A172 (cell line): Measurements from ENCODE around the gene HPS4. TPM values are rescaled to one million over a fixed set of nuclear protein-coding genes. Genes with fewer than 3 reads are reported as not detected.

Source experiments
- DNase-seq: peaks from one replicate; pipeline ENCODE4 v3.0.0-alpha.2; 2015; ENCODE audit warnings: low spot score
- total RNA-seq: library from RNA; depleted of rRNA; stranded (reverse); fragments of >200 nt; shearing (Covaris generic); gene quantifications from 2 replicates; pipeline ENCODE4 v1.2.3, GENCODE V29; 2014

HPS4 gene
- total RNA-seq, 1 experiment from 2014 or later: 20.4 TPM

GRCh38 chr22:26499188-26499703 lies 15.7 kb upstream of the HPS4 start:
- DNase-seq: no peak

GRCh38 chr22:26496456-26496855 lies 12.9 kb upstream of the HPS4 start:
- DNase-seq: no peak

GRCh38 chr22:26494506-26494905 lies 10.9 kb upstream of the HPS4 start:
- no peak for DNase-seq

DNA sequence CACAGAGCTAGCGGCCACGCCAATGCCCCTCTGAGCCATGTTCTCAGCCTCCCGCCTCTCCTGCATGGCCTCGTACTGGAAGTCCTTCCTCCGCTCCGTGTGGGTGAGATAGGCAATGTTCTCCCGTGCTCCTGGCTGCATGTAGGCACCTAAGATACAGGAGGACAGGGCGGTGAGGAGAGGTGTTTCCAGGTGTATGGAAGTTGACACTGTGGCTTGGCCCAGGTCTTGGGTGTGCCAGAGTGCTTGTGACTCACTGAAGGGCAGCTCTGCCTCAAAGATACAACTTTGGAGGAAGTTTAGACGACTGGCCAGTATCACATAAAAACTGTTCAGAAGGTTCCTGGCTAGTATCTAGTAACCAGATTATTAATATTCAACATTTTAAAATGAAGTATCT lies 8.6 kb upstream of the HPS4 start:
- no peak for DNase-seq

DNA sequence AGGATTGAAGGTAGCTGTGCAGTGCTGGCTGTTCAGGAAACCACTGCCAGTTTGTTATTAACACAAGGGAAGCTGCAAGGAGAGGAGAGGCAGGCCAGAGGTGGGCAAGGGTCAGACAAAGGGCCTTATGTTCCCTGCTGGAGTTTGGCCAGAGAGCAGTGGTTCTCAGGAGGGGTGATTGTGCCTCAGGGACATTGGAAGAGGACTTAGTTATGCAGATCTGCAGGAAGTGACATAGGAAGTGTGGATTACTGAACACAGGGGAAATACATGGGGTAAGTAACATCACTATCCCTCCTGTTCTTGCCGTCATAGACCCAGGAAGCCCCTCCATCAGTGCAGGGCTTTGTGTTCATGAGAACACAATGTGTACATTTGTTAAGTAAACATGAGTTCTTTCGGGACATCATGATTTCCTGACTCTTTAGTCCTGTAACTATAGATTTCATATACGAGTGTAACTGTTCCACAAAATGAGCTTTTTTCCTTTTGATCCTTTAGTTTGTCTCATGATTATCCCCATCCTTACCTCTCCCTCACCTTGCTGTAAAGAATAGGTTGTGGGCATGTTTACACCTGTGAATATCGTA lies 6.0 kb upstream of the HPS4 start:
- no peak for DNase-seq

DNA sequence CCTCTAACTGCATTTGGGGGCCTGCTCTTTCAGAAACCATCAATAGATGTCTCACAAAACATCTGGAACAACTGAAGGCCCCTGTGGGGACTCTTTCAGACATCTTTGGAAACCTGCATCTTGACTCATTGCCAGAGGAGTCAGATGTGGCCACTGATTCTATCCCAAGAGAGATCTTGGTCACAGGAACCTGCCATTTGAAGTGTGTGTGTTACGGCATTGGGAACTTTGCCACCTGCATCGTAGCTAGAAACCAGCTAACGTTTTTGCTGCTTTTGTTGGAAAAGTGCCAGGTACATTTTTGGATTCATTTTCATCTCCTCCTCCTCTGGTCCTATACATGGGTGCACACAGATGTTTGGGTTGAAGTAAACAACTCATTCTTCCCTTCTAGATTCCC lies 4.4 kb upstream of the HPS4 start:
- no peak for DNase-seq

DNA sequence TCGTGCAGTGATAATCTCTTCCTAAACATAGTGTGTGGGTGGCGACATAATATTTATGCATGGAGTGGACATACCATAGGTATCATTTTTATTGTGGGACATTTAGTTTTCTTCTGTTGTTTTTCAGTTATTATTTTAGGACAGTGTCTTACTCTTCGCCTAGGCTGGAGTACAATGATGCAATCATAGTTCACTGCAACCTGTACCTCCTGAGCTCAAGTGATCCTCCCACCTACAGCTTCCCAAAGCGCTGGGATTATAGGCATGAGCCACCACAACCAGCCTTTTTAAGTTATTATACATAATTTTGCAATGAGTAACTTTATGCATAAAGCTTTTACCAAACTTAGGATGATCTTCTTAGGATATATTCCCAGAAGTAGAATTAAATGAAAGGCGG lies 2.8 kb upstream of the HPS4 start:
- no peak for DNase-seq

DNA sequence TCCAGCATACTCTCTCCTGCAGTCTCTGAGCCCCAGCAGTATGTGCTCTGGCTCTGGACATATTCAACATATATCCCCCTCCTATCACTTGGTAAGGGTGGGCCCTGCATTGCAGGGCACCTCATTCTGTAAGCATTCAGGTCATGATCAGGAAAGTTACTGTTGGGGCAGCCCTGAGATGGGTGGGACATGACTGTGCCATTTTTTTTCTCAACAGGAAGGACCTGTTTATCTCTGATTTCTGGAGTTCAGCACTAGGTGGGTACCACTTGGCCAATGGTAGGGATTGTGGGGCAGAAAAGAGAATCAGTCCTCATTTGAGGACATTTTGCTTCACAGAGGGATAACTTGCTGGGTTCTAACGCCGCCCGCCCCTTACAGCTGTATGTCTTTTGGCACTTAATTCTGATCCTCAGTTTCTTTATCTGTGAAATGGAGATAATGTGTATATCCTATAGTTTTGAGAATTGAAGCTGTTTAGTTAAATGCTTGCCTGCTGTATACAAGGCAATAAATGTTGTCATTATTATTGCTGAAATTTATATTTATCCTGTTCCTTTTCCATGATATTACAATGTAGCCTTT lies 2.3 kb upstream of the HPS4 start:
- no peak for DNase-seq

- no peak for DNase-seq
Measured at GRCh38 chr22:26485013-26485412, 1.4 kb upstream of the HPS4 start.

GRCh38 chr22:26484360-26484706 lies 750 bp upstream of the HPS4 start:
- no peak for DNase-seq

DNA sequence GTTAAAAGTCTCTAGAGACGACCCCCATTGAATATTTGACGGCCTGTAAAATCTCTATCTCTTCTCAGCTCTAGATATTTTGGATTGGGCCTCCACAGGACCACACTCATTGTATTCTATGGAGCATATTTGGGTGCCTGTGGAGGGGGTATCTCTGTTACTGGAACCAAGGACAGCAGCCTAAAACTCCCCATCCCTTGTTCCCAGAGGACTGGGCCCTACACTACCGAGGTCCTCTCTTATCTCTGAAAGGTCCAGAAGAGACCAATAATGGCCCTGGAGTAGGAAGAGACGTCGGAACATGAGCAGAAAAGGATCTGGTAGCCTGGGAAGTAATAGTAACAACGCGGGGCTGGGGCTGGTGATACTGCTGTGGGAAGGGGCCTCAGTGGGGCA lies 542 bp downstream of the HPS4 start:
- DNase-seq: no peak

GRCh38 chr22:26482161-26482560 lies 1.4 kb downstream of the HPS4 start:
- no peak for DNase-seq

- no peak for DNase-seq
Measured at GRCh38 chr22:26481694-26482093, 1.9 kb downstream of the HPS4 start.

DNA sequence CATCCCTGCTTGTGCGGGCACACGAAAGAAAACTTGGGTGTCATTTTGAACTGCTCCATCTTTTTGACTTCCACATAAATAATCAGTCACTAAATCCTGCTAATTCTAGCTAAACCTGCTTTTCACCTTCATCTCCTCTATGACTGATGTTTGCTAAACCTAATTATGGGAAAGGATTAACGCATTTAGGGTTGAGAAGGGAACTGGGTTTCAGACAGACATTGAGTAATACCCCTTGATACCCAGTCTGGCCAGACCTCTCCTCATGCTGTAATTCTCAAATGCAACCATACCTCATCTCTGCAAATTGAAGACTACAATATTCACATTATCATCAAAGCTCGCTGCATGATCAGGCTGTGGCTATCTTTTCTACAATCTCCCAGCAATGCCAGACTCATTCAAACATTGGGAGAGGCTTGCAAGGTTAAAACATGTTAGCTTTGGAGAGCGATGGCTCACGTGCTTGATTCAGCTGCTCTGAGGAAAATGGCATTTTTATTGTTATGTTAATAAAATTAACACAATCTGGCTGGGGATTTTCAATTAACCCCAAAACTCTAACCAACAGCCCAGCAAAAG lies 2.4 kb downstream of the HPS4 start:
- DNase-seq: no peak

DNA sequence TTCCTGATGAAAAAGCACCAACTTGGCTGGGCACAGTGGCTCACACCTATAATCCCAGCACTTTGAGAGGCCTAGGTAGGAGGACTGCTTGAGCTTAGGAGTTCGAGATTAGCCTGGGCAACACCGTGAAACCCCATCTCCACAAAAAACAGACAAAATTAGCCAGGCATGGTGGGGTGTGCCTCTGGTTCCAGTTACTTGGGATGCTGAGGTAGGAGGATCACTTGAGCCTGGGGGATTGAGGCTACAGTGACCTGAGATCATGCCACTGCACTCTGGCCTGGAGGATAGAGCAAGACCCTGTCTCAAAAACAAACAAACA lies 3.0 kb downstream of the HPS4 start:
- no peak for DNase-seq

DNA sequence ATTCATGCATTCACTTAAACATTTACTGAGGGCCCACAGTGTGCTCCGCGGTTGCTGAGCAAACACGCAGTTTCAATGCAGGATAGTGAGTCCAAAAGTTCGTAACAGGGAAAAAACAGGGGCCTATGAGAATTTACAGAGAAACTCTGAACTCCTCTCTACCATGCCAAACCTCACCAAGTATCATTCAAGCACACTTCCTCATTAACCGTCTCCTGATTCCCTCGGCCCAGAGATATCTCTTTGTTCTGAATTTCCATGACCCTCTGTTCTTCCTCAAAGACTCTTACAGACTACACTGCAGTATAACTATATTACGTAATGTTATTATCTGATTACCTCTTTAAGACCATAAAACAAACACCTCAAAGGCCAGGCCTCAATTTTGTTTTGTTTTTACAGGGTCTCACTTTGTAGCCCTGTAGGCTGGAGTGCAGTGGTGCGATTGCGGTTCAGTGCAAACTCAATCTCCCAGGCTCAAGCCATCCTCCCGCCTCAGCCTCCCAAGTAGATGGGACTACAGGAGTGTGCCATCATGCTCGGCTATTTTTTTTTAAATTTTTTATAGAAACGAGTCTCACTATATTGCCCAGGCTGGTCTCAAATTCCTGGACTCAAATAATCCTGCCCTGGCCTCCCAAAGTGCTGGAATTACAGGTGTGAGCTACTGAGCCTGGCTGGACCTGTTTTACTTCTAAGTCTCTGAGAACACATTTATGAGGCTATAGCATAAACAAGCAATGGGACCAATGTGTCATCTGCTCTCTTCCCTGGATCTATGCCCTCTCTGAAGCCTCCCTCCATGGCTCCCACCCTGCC lies 3.6 kb downstream of the HPS4 start:
- no peak for DNase-seq

DNA sequence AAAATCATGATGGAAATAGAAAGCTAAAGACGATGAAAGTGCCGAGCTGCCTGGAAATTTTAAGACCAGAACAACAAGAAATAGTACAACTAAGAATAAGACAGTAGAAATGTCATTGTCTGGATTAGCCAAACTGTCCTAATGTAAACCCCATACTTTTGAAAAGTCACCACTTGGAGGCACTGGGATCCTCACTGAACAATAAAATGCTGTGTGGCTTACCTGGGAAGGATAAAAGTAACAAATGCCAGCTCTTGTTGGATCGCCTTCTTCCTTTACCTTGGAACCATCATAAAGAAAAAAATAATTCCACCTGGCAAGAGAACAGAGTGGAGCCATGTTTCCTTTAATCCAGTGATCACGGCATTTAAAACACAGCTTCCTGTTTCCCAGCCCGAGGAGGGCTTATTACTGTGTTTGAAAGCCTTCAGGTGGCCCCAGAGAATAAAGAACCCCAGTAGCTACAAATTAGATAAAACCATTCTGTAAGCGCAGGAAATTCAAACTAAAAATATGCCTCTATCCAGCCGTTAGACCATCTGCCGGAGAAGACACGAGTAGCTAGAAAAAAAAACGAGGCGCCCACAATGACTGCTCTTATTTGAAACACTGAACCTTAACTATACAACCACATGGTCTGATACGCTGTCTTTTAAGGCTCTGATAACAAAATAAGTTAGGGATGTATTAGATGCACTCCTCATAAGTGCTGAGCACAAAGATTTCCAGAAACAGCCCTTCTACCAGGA lies 4.4 kb downstream of the HPS4 start:
- no peak for DNase-seq

DNA sequence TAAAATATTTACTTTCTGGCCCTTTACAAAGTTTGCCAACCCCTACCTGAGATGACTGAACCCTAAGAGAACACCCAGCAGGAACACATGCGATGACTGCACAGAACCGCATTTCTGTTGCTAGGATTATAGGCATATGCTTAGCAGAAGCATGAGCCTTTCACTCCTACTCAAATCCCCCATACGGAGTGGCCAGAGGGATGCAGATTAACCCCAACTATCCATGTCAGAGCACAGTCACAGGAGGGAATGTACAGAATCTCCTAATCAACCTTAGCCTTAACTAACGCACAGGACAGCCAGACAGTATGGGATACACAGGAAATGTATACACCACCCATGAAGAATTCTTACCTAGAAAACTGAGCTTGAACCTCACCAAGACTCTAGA lies 6.2 kb downstream of the HPS4 start:
- DNase-seq: no peak

DNA sequence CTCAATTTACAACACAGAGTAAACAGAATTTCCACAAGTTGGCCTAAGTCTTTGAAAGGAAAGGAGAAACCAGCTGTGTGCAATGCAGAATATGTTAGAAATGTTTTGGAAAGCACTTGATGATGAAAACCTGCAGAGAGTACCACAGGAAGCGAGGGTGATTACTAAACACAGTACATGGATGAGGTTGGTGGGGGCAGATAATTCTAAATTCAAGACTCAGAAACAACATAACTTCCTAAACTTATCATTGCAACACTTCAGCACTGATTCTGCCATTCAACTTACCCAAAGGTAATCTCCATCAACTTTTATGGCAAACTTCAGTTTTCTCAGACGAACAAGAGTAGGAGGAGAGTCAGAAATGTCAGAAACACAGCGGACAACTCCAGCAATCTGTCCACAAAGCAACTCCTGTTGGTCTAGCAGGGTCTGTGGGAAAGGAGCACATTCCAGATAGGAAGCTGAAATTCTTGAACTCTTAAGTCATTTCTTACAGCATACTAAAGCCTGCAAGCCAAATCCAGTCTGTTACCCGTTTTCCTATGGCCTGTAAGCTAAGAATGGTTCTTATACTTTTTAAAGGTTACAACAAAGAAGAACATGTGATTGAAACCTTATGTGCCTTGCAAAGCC lies 6.8 kb downstream of the HPS4 start:
- peak; percentile 72 for DNase-seq

DNA sequence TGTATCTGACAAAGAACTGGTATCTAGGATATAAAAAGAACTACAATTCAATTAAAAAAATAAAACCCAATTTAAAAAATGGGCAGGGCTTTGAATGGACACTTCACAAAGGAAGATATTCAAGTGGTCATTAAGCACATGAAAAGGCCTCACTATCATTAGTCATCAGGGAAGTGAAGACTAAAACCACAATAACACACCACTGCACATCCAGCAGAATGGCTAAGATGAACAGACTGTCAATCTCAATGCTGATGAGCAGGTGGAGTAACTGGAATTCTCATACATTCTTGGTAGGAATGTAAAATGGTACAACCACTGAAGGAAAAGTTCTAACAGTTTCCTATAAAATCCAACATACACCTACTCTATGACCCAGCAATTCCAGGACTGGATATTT lies 8.9 kb downstream of the HPS4 start:
- peak; percentile 49 for DNase-seq

DNA sequence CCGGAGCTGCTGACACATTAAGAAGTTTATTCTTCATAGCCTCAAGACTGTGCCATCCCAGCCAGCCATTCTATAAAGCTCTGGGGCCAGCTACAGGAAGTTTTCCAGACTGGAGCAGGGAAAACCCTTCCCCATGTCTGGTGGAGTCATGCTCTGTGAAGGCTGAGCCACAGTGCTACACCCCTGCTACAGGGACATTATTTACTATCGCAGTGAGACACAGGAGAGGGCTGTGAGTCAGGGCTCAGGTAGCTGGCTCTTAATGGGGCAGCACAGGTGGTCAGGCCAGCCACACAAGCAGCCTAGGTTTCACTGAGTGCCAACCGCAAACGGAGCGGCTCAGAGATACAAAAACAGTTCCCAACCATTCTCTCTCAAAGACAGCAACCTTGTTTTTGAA lies 12.1 kb downstream of the HPS4 start:
- DNase-seq: peak; percentile 95

- no peak for DNase-seq
Measured at GRCh38 chr22:26470807-26471206, 12.8 kb downstream of the HPS4 start.
